ENCODE data around the gene RGS6.

DNA sequence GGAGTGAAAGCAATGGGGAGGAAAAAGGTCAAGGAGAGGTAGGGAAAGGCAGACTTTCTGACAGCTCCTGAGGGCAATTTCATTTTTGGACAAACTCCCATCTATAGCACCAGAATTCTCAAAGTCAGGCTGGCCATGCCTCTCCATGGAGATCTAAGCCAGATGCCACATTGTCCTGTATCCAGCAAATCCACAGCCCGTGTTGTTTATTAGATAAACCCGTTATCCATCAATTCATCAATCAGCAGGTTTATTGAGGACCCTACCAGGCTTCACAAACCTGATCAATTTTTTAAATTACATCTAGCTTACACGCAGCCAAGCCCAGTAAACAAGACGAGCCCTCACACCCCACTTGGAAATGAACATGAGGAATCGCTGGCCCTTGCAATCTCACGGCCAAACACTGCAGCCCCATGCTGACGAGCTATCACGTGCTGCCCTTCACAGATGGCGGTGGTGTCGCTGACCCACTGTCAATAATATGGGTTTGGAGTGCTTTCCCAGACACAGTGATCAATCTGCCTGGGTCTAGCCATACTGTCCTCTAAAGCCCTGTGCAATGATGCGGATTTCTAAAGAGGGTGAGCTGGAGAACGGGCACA lies 628.8 kb downstream of the RGS6 start:
- TF ChIP-seq, protein P1, sequence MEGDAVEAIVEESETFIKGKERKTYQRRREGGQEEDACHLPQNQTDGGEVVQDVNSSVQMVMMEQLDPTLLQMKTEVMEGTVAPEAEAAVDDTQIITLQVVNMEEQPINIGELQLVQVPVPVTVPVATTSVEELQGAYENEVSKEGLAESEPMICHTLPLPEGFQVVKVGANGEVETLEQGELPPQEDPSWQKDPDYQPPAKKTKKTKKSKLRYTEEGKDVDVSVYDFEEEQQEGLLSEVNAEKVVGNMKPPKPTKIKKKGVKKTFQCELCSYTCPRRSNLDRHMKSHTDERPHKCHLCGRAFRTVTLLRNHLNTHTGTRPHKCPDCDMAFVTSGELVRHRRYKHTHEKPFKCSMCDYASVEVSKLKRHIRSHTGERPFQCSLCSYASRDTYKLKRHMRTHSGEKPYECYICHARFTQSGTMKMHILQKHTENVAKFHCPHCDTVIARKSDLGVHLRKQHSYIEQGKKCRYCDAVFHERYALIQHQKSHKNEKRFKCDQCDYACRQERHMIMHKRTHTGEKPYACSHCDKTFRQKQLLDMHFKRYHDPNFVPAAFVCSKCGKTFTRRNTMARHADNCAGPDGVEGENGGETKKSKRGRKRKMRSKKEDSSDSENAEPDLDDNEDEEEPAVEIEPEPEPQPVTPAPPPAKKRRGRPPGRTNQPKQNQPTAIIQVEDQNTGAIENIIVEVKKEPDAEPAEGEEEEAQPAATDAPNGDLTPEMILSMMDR (conservative IDR thresholded peaks at IDR 0.05; ENCODE audit: low read length): no peak
- no peak for TF ChIP-seq EZH2phosphoT487 (IDR thresholded peaks at IDR 0.05; ENCODE audit: borderline replicate concordance, low read depth, low read length)

Data from OCI-LY7 (cell line).